ENCODE results near the gene WDR93.

The WDR93 gene

GRCh38 chr15:89749054-89749453 lies 58.4 kb downstream of the WDR93 start:
- no peak for DNase-seq (ENCODE audit: low read depth)

- no peak for DNase-seq (ENCODE audit: low read depth)
These were observed 58.9 kb downstream of the WDR93 start for GRCh38 chr15:89749526-89749925.

GRCh38 chr15:89749951-89750559 lies 59.4 kb downstream of the WDR93 start:
- DNase-seq (ENCODE audit: low read depth) = no peak

- peak; percentile 86 for DNase-seq (ENCODE audit: low read depth)
These were observed 60.2 kb downstream of the WDR93 start, which contains the start of gene MESP1 for GRCh38 chr15:89750560-89751542. MESP1 (minus strand) TSS chr15:89751249; CDS start chr15:89751231, 18 bp downstream.

GRCh38 chr15:89751748-89752147 lies 61.1 kb downstream of the WDR93 start:
- DNase-seq (ENCODE audit: low read depth) = no peak

GRCh38 chr15:89753855-89754254 lies 63.2 kb downstream of the WDR93 start:
- no peak for DNase-seq (ENCODE audit: low read depth)

- DNase-seq (ENCODE audit: low read depth) = no peak
These were observed 63.9 kb downstream of the WDR93 start for GRCh38 chr15:89754361-89755154.

- no peak for DNase-seq (ENCODE audit: low read depth)
These were observed 65.1 kb downstream of the WDR93 start for GRCh38 chr15:89755701-89756100.

GRCh38 chr15:89756897-89757296 lies 66.3 kb downstream of the WDR93 start:
- DNase-seq (ENCODE audit: low read depth) = no peak

GRCh38 chr15:89758283-89758682 lies 67.7 kb downstream of the WDR93 start:
- no peak for DNase-seq (ENCODE audit: low read depth)

GRCh38 chr15:89758981-89759380 lies 68.4 kb downstream of the WDR93 start:
- DNase-seq (ENCODE audit: low read depth) = no peak

GRCh38 chr15:89759835-89760234 lies 69.2 kb downstream of the WDR93 start:
- DNase-seq (ENCODE audit: low read depth) = no peak

GRCh38 chr15:89760303-89761008 lies 69.8 kb downstream of the WDR93 start:
- DNase-seq (ENCODE audit: low read depth) = peak; percentile 52

- DNase-seq (ENCODE audit: low read depth) = no peak
These were observed 70.6 kb downstream of the WDR93 start for GRCh38 chr15:89761009-89761831.

- no peak for DNase-seq (ENCODE audit: low read depth)
These were observed 71.3 kb downstream of the WDR93 start for GRCh38 chr15:89761929-89762328.

- DNase-seq (ENCODE audit: low read depth) = no peak
These were observed 75.1 kb downstream of the WDR93 start for GRCh38 chr15:89765694-89766093.

- DNase-seq (ENCODE audit: low read depth) = no peak
These were observed 76.0 kb downstream of the WDR93 start for GRCh38 chr15:89766357-89767311.

GRCh38 chr15:89767411-89767915 lies 76.9 kb downstream of the WDR93 start:
- DNase-seq (ENCODE audit: low read depth) = no peak

- DNase-seq (ENCODE audit: low read depth) = peak; percentile 53
These were observed 77.5 kb downstream of the WDR93 start for GRCh38 chr15:89768071-89768500.
